ENCODE measurements around the gene FAM228B.

FAM228B gene

DNA sequence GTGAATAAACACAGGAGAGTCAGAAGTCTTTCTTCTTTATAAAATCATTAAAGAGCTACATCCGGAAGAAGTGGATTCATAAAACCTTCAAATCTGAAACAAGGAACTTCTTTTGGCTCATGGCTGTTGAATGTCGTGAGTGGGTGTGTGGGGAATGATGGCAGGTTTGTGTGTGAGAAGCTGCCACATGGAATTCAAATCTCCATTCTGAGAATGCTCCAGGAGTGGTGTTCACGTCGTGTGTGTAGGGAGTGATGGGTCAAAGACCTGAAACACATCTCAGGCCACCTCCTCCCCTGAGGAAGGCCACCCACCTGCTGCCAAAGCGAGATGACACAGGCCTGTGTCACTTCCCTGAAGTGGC, 80.5 kb downstream of the FAM228B start:
- TF ChIP-seq, protein P1, sequence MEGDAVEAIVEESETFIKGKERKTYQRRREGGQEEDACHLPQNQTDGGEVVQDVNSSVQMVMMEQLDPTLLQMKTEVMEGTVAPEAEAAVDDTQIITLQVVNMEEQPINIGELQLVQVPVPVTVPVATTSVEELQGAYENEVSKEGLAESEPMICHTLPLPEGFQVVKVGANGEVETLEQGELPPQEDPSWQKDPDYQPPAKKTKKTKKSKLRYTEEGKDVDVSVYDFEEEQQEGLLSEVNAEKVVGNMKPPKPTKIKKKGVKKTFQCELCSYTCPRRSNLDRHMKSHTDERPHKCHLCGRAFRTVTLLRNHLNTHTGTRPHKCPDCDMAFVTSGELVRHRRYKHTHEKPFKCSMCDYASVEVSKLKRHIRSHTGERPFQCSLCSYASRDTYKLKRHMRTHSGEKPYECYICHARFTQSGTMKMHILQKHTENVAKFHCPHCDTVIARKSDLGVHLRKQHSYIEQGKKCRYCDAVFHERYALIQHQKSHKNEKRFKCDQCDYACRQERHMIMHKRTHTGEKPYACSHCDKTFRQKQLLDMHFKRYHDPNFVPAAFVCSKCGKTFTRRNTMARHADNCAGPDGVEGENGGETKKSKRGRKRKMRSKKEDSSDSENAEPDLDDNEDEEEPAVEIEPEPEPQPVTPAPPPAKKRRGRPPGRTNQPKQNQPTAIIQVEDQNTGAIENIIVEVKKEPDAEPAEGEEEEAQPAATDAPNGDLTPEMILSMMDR (conservative IDR thresholded peaks at IDR 0.05; ENCODE audit: low read depth, low read length), result no peak
- no peak for DNase-seq (ENCODE audit: low read depth)
- no peak overlapping the region for H3K4me3 ChIP-seq (ENCODE audit: low read length)

DNA sequence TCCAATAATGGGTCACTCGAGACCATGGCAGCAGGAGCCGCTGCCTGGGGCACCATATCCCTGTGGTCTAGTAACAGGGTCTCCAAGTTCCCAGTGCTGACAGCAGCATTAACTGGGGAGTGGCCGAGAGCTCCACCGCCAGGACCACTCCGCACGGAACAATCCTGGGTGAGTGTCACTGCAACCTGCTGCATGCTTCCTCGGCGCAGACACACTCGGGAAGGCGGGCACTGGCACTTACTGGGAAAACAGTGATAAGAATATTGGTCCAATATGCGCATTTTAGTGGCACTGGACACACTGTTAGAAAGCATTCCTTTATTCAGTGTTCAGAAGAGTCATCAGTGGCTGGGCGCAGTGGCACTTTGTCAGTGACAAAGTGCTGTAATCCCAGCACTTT, 81.2 kb downstream of the FAM228B start:
- no peak for DNase-seq (ENCODE audit: low read depth)
- TF ChIP-seq, protein P1 (conservative IDR thresholded peaks at IDR 0.05; ENCODE audit: low read depth, low read length), result no peak
- H3K4me3 ChIP-seq (ENCODE audit: low read length), result no peak overlapping the region

DNA sequence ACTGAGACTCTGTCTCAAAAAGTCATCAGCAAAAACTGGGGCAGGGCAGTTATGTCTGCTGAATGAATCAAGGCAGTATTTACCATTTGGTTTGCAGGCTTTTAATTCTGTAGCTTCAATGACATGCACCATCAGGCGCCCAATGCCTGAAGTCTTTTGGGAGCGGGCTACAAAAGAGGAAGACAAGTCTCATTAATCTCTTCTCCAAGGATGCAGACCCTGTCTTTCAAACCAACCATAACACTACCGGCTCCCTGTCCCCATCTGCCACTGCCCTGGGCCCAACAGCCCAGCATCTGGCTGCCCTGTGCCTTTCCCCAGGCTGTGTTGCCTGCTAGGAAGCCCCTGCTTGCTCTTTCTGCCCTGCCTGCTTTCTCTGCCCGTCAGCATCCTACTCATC, 81.9 kb downstream of the FAM228B start:
- TF ChIP-seq, protein P1 (conservative IDR thresholded peaks at IDR 0.05; ENCODE audit: low read depth, low read length), result no peak
- no peak overlapping the region for H3K4me3 ChIP-seq (ENCODE audit: low read length)
- no peak for DNase-seq (ENCODE audit: low read depth)

DNA sequence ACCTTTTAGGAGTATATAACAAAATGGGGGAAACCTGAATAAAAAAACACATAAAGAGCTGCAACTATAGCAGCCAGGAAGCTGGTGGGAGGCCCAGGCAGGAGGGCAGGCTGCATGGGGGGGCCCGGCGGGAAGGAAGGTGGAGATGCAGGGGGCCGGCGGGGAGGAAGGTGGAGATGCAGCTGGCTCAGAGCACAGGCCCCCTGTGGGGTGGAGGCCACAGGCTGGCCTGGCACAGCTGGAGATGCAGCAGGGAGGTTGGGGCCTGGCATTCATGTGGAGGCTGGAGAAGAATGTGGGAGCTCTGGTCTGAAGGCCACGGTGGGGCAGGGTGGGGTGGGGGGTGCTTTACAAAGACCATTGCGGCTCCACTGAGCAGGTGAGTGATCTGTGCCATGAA, 83.0 kb downstream of the FAM228B start:
- TF ChIP-seq, protein P1 (conservative IDR thresholded peaks at IDR 0.05; ENCODE audit: low read depth, low read length), result no peak
- H3K4me3 ChIP-seq (ENCODE audit: low read length), result no peak overlapping the region
- DNase-seq (ENCODE audit: low read depth), result no peak

DNA sequence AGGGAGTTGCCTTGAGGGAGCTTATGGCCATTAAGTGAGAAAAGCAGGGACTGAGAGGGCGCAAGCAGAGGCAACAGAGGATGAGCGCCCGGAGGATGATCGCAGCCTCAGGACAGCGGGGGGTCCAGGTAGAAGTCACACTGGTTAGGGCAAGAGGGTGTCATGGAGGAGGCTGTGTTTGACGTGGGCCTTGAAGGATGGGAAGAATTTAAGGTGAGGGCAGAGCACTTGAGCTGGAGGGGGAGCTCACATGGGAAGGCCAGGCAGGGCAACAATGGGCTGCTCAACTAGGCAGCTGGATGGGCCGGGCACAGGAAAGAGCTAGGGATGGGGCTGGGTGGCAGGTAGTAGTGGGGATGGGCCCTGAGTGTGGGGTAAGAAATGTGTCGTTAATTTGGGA, 83.4 kb downstream of the FAM228B start:
- DNase-seq (ENCODE audit: low read depth), result no peak
- TF ChIP-seq, protein P1 (conservative IDR thresholded peaks at IDR 0.05; ENCODE audit: low read depth, low read length), result no peak
- H3K4me3 ChIP-seq (ENCODE audit: low read length), result no peak overlapping the region

DNA sequence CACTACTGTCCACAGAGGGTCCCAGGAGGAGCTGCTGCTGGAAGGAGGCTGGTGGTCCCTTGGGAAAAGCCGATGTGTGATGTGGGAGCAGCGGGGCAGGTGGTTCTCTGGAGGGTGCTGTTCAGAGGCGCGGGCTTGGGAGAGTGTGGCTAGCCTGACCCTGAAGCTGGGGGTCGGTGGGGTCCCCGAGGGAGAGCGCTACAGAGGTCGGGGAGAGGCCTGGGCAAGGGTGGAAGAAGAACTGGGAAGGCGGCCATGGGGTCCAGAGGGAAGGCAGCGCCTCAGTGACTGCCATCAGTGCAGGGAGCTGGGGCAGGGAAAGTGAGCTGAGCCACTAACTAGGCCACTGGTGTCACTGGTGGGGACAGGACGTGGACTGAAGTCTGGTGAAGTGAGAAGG, 84.1 kb downstream of the FAM228B start:
- DNase-seq (ENCODE audit: low read depth), result no peak
- no peak overlapping the region for H3K4me3 ChIP-seq (ENCODE audit: low read length)
- TF ChIP-seq, protein P1 (conservative IDR thresholded peaks at IDR 0.05; ENCODE audit: low read depth, low read length), result no peak

DNA sequence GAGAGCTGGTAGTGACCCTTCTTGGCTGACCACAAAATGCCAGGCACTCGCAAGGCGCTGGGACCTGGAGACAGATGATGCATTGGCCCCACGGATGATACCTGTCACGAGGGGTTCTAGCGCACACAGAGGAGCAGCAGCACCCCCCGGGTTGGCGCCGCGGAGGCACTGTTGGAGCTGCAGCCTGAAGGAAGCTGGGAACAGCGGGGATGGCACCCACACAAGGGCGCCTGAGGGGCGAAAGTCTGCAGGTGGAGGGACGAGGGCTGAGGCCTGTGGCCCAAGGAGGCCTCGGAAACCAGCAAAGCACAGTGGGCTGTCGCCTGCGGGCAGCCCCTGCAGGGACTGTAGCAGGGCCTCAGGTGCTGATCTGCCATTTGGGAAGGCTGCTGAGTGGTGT, 85.2 kb downstream of the FAM228B start:
- no peak for DNase-seq (ENCODE audit: low read depth)

More for the DNA sequence above, 85.2 kb downstream of the FAM228B start:
- H3K4me3 ChIP-seq (ENCODE audit: low read length), result no peak overlapping the region
- TF ChIP-seq, protein P1 (conservative IDR thresholded peaks at IDR 0.05; ENCODE audit: low read depth, low read length), result no peak
